Measurements from ENCODE around the gene VWA1.
"Not testable (repeated sequence)": the region's sequence is repeated elsewhere in the genome, so short reads cannot be mapped to it uniquely, and the experiment has no call there.

VWA1 gene

GRCh38 chr1:1470626-1471388, 35.3 kb downstream of the VWA1 start:
- peak overlapping the region; percentile 87 for H3K4me3 Mint-ChIP-seq
- H3K27ac Mint-ChIP-seq = peak overlapping the region; percentile 59 to 83
- H3K4me1 Mint-ChIP-seq = peaks cover 41% of the 10 kb centered on the region
- H3K9me3 Mint-ChIP-seq = no peaks in the 10 kb centered on the region
- H3K27me3 Mint-ChIP-seq = no peaks in the 10 kb centered on the region
- ATAC-seq (peak; percentile 23), DNase-seq (peak; percentile 8 to 19)

GRCh38 chr1:1471389-1472052, 36.0 kb downstream of the VWA1 start, which contains the start of gene ATAD3B:
Gene ATAD3B (plus strand): TSS chr1:1471765. CDS start chr1:1471885, 120 bp downstream.
- peaks cover 44% of the 10 kb centered on the region for H3K4me1 Mint-ChIP-seq
- DNase-seq (peak; percentile 85 to 92), ATAC-seq (peak; percentile 97)
- H3K9me3 Mint-ChIP-seq = no peaks in the 10 kb centered on the region
- peak within 1 kb of the TSS; percentile 87 for H3K4me3 Mint-ChIP-seq
- no peaks in the 10 kb centered on the region for H3K27me3 Mint-ChIP-seq
- H3K27ac Mint-ChIP-seq = peak within 1 kb of the TSS; percentile 59 to 83

- H3K27ac Mint-ChIP-seq, H3K9me3 Mint-ChIP-seq, H3K27me3 Mint-ChIP-seq: not testable (repeated sequence)
- ATAC-seq = peak; percentile 29
- DNase-seq = peak in 1 of 2 donors; percentile 16
- Mint-ChIP-seq H3K4me1 (peaks cover 46% of the 10 kb centered on the region), H3K4me3 (peak overlapping the region; percentile 71 to 78)
Measured at GRCh38 chr1:1472053-1472876, 36.8 kb downstream of the VWA1 start.

GRCh38 chr1:1476011-1476410, 40.5 kb downstream of the VWA1 start:
- not testable (repeated sequence) for H3K27ac Mint-ChIP-seq, H3K27me3 Mint-ChIP-seq, H3K9me3 Mint-ChIP-seq, ATAC-seq, H3K4me3 Mint-ChIP-seq, DNase-seq
- H3K4me1 Mint-ChIP-seq = peaks cover 31% of the 10 kb centered on the region

GRCh38 chr1:1477206-1477605, 41.7 kb downstream of the VWA1 start:
- DNase-seq (no peak), ATAC-seq (no peak)
- H3K27ac Mint-ChIP-seq = no peak overlapping the region
- no peak overlapping the region for H3K4me3 Mint-ChIP-seq
- no peaks in the 10 kb centered on the region for H3K27me3 Mint-ChIP-seq
- H3K4me1 Mint-ChIP-seq = peaks cover 29% of the 10 kb centered on the region
- no peaks in the 10 kb centered on the region for H3K9me3 Mint-ChIP-seq

- no peak overlapping the region for H3K4me3 Mint-ChIP-seq
- peak; percentile 60 for ATAC-seq
Measured at GRCh38 chr1:1479547-1480487, 44.3 kb downstream of the VWA1 start.

GRCh38 chr1:1480488-1480867, 45.0 kb downstream of the VWA1 start:
- not testable (repeated sequence) for H3K27me3 Mint-ChIP-seq, H3K27ac Mint-ChIP-seq, ATAC-seq, H3K4me1 Mint-ChIP-seq, DNase-seq, H3K4me3 Mint-ChIP-seq, H3K9me3 Mint-ChIP-seq

More at GRCh38 chr1:1479547-1480487, 44.3 kb downstream of the VWA1 start:
- DNase-seq = no peak
- Mint-ChIP-seq H3K27ac (peak overlapping the region in 1 of 2 donors; percentile 73), H3K4me1 (peaks cover 11% of the 10 kb centered on the region), H3K27me3 (no peaks in the 10 kb centered on the region), H3K9me3 (no peaks in the 10 kb centered on the region)

GRCh38 chr1:1481811-1482210, 46.3 kb downstream of the VWA1 start:
- DNase-seq, ATAC-seq: not testable (repeated sequence)

GRCh38 chr1:1482856-1483255, 47.4 kb downstream of the VWA1 start:
- Mint-ChIP-seq H3K9me3 (no peaks in the 10 kb centered on the region), H3K4me3 (no peak overlapping the region), H3K27me3 (no peaks in the 10 kb centered on the region), H3K4me1 (no peaks in the 10 kb centered on the region), H3K27ac (no peak overlapping the region)
- no peak for DNase-seq
- no peak for ATAC-seq

More at GRCh38 chr1:1481811-1482210, 46.3 kb downstream of the VWA1 start:
- H3K27ac Mint-ChIP-seq = peak overlapping the region in 1 of 2 donors; percentile 27
- not testable (repeated sequence) for H3K4me1 Mint-ChIP-seq, H3K27me3 Mint-ChIP-seq, H3K4me3 Mint-ChIP-seq, H3K9me3 Mint-ChIP-seq

- no peaks in the 10 kb centered on the region for H3K4me1 Mint-ChIP-seq
- no peaks in the 10 kb centered on the region for H3K9me3 Mint-ChIP-seq
- H3K27me3 Mint-ChIP-seq = no peaks in the 10 kb centered on the region
- DNase-seq (no peak), ATAC-seq (no peak)
- no peak overlapping the region for H3K27ac Mint-ChIP-seq
- H3K4me3 Mint-ChIP-seq = no peak overlapping the region
Measured at GRCh38 chr1:1483714-1484113, 48.2 kb downstream of the VWA1 start.

- ATAC-seq, H3K27ac Mint-ChIP-seq, H3K4me1 Mint-ChIP-seq, H3K9me3 Mint-ChIP-seq, H3K27me3 Mint-ChIP-seq, H3K4me3 Mint-ChIP-seq, DNase-seq: not testable (repeated sequence)
Measured at GRCh38 chr1:1484976-1485750, 49.7 kb downstream of the VWA1 start.

- H3K27me3 Mint-ChIP-seq, ATAC-seq, H3K4me1 Mint-ChIP-seq, H3K9me3 Mint-ChIP-seq, DNase-seq, H3K4me3 Mint-ChIP-seq, H3K27ac Mint-ChIP-seq: not testable (repeated sequence)
Measured at GRCh38 chr1:1485755-1486317, 50.3 kb downstream of the VWA1 start.

GRCh38 chr1:1487701-1488100, 52.2 kb downstream of the VWA1 start:
- H3K4me1 Mint-ChIP-seq = no peaks in the 10 kb centered on the region
- no peak overlapping the region for H3K4me3 Mint-ChIP-seq
- H3K27me3 Mint-ChIP-seq = no peaks in the 10 kb centered on the region
- no peak overlapping the region for H3K27ac Mint-ChIP-seq
- ATAC-seq (no peak), DNase-seq (no peak)
- H3K9me3 Mint-ChIP-seq = no peaks in the 10 kb centered on the region

GRCh38 chr1:1489231-1489630, 53.7 kb downstream of the VWA1 start:
- DNase-seq = no peak
- Mint-ChIP-seq H3K9me3 (peaks cover 0 to 6% of the 10 kb centered on the region in 2 donors), H3K27ac (no peak overlapping the region), H3K4me1 (no peaks in the 10 kb centered on the region), H3K27me3 (no peaks in the 10 kb centered on the region), H3K4me3 (no peak overlapping the region)
- ATAC-seq = no peak
